CD14-positive monocyte (primary cell): ENCODE measurements around the gene YKT6. TPM values are rescaled to one million over a fixed set of nuclear protein-coding genes. Genes with fewer than 3 reads are reported as not detected.
A peak's percentile ranks its signal among the peaks of the same experiment; 100 is the strongest.

Experiments
- DNase-seq, 3 donors: peaks; one replicate each; pipeline ENCODE4 v3.0.0-alpha.2; 2011 to 2022
- H2AFZ ChIP-seq: 2 replicates; pipeline ENCODE4 v1.6.0; 2012; ENCODE audit warnings: mild to moderate bottlenecking, low read depth, low read length, inconsistent platforms; ENCODE audit not compliant: insufficient read depth, poor library complexity, severe bottlenecking
- H3K27ac ChIP-seq, 2 donors: 1 replicate in 1 of 2; 2 replicates in 1 of 2; pipeline ENCODE4 v1.5.1; 2012 to 2013; ENCODE audit warnings: low read length in 2 of 2, control low read depth in 1 of 2, inconsistent platforms in 1 of 2, low read depth in 1 of 2, mild to moderate bottlenecking in 1 of 2
- H3K27me3 ChIP-seq, 2 donors: one replicate each; pipeline versions ENCODE4 v1.6.0 to v1.6.1; 2011 to 2013; ENCODE audit warnings: low read length in 2 of 2; ENCODE audit not compliant: control insufficient read depth in 2 of 2, insufficient read depth in 2 of 2
- H3K36me3 ChIP-seq, 2 donors: replicated peaks in 1 of 2; 1 replicate in 1 of 2; 2 replicates in 1 of 2; pipeline versions ENCODE4 v1.5.1 to v1.6.1; 2012 to 2013; ENCODE audit warnings: low read length in 2 of 2, control low read depth in 1 of 2, inconsistent platforms in 1 of 2, mild to moderate bottlenecking in 1 of 2; ENCODE audit not compliant: insufficient read depth in 2 of 2, control insufficient read depth in 1 of 2
- H3K4me1 ChIP-seq, 2 donors: 1 replicate in 1 of 2; 2 replicates in 1 of 2; pipeline versions ENCODE4 v1.5.1 to v1.6.1; 2012 to 2013; ENCODE audit warnings: low read length in 2 of 2, control low read depth in 1 of 2, inconsistent platforms in 1 of 2, mild to moderate bottlenecking in 1 of 2, moderate library complexity in 1 of 2; ENCODE audit not compliant: insufficient read depth in 2 of 2, control insufficient read depth in 1 of 2
- H3K4me2 ChIP-seq: replicated peaks from 2 replicates; pipeline ENCODE3; 2012; ENCODE audit warnings: low read length, moderate library complexity, mild to moderate bottlenecking; ENCODE audit not compliant: poor library complexity, severe bottlenecking; ENCODE audit errors: extremely low read depth
- H3K4me3 ChIP-seq, 3 experiments: fragments of 200-600 bp in 1 of 3; sonication (generic) in 1 of 3; replicated peaks in 1 of 3; 1 replicate in 2 of 3; 2 replicates in 1 of 3; pipeline ENCODE4 v1.5.1; 2011 to 2013; ENCODE audit warnings: low read length in 3 of 3, mild to moderate bottlenecking in 3 of 3, control low read depth in 2 of 3, low read depth in 2 of 3, inconsistent platforms in 1 of 3, moderate library complexity in 1 of 3
- H3K79me2 ChIP-seq: 2 replicates; pipeline ENCODE4 v1.6.0; 2012; ENCODE audit warnings: mild to moderate bottlenecking, control low read depth, inconsistent platforms, low read length, moderate library complexity; ENCODE audit not compliant: insufficient read depth
- H3K9ac ChIP-seq: 2 replicates; pipeline ENCODE4 v1.6.0; 2017; ENCODE audit warnings: low read length, mild to moderate bottlenecking; ENCODE audit not compliant: insufficient read depth, poor library complexity, severe bottlenecking
- H3K9me3 ChIP-seq, 2 donors: replicated peaks in 1 of 2; 1 replicate in 1 of 2; 2 replicates in 1 of 2; pipeline versions ENCODE4 v1.5.1 to v1.6.1; 2012 to 2013; ENCODE audit warnings: low read length in 2 of 2, control low read depth in 1 of 2; ENCODE audit not compliant: control insufficient read depth in 1 of 2, insufficient read depth in 1 of 2
- H4K20me1 ChIP-seq: 2 replicates; pipeline ENCODE4 v1.6.0; 2012; ENCODE audit warnings: mild to moderate bottlenecking, low read length, control low read depth, moderate library complexity; ENCODE audit not compliant: insufficient read depth
- H3K27ac Mint-ChIP-seq, 7 donors: one replicate each; pipeline ENCODE4 v1.8.0; 2020; ENCODE audit warnings: mild to moderate bottlenecking in 7 of 7, mixed read lengths in 7 of 7, moderate library complexity in 6 of 7, inconsistent platforms in 2 of 7
- H3K27me3 Mint-ChIP-seq, 3 donors: one replicate each; pipeline ENCODE4 v1.8.0; 2021 to 2022; ENCODE audit warnings: low read depth in 3 of 3, mild to moderate bottlenecking in 3 of 3, mixed read lengths in 3 of 3, moderate library complexity in 3 of 3, inconsistent platforms in 1 of 3
- H3K36me3 Mint-ChIP-seq, 2 donors: one replicate each; pipeline ENCODE4 v1.8.0; 2020; ENCODE audit warnings: mixed read lengths in 2 of 2, inconsistent platforms in 1 of 2, mild to moderate bottlenecking in 1 of 2
- H3K4me1 Mint-ChIP-seq: one replicate; pipeline ENCODE4 v1.8.0; 2020; ENCODE audit warnings: mild to moderate bottlenecking, mixed read lengths
- H3K4me3 Mint-ChIP-seq, 2 donors: one replicate each; pipeline ENCODE4 v1.8.0; 2020; ENCODE audit warnings: mild to moderate bottlenecking in 2 of 2, mixed read lengths in 2 of 2, moderate library complexity in 1 of 2
- H3K9me3 Mint-ChIP-seq, 7 donors: one replicate each; pipeline ENCODE4 v1.8.0; 2020 to 2022; ENCODE audit warnings: mixed read lengths in 7 of 7, mild to moderate bottlenecking in 6 of 7, moderate library complexity in 6 of 7, inconsistent platforms in 2 of 7
- WGBS: methylation state at CpG from one replicate; pipeline ENCODE4 v1.1.5; 2013; ENCODE audit warnings: missing lambda C conversion rate; ENCODE audit not compliant: insufficient coverage; 5-methylcytosine and 5-hydroxymethylcytosine counted together
- intact Hi-C, 2 donors: fragments of 100-400 bp; cut with micrococcal nuclease; formaldehyde crosslinking; loops; one replicate each; pipeline versions ENCODE4 v1.15.0 to v1.15.1; 2023
- polyA plus RNA-seq, 3 donors: library from polyadenylated mRNA; depleted of rRNA in 1 of 3; unstranded in 2 of 3; stranded (reverse) in 1 of 3; fragments of 300-500 nt in 2 of 3; fragments of >200 nt in 1 of 3; fragmentation: Illumina TruSeq in 2 of 3; gene quantifications; 1 replicate in 2 of 3; 2 replicates in 1 of 3; pipeline ENCODE4 v1.2.3, GENCODE V29; 2012 to 2021
- TF ChIP-seq, protein P1 (sequence below): fragments of 200-600 bp; IDR thresholded peaks from one replicate; pipeline ENCODE4 v1.8.0; 2022; ENCODE audit warnings: antibody characterized with exemption, mild to moderate bottlenecking

YKT6 gene
- polyA plus RNA-seq, 3 donors, result 26.4 to 45.7 (median 35.2) TPM

DNA sequence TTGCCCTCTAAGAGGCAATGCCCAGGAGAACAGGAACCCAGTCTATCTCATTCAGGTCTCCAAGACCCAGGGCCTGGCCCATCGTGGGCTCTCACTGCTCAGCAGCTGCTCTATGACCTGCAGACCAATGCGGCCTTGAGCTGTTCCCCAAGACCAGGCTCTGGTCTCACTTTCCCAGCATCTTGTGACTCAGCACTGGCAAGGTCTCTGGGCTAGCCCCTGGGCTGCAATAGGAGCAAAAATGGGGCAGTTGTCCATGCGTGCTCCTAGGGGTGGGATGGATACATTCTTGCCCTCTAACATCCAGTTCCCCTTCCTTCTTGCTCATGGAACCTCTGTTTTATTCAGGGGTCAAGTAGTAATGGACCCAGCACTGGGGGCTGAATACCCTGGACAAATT is 25.0 kb upstream of the YKT6 start:
- intact Hi-C loops, result no loop called here
- Mint-ChIP-seq H3K36me3 (no peaks in the 10 kb centered on the region), H3K9me3 (peaks cover 5 to 11% (median 8%) of the 10 kb centered on the region in 7 donors), H3K4me3 (no peak overlapping the region), H3K4me1 (no peaks in the 10 kb centered on the region), H3K27ac (peak overlapping the region in 1 of 7 donors; percentile 34), H3K27me3 (peaks cover 3 to 4% (median 4%) of the 10 kb centered on the region in 3 donors)
- H3K27me3 ChIP-seq, result no peaks in the 10 kb centered on the region
- H4K20me1 ChIP-seq, result no peaks in the 10 kb centered on the region
- H3K79me2 ChIP-seq, result no peaks in the 10 kb centered on the region
- no peak overlapping the region for H3K4me3 ChIP-seq
- H3K36me3 ChIP-seq, result no peaks in the 10 kb centered on the region
- 96% methylated on average over 2 of the region's 3 CpGs for WGBS
- H3K9ac ChIP-seq, result no peak overlapping the region
- no peak overlapping the region for H2AFZ ChIP-seq
- H3K27ac ChIP-seq, result no peak overlapping the region
- no peaks in the 10 kb centered on the region for H3K4me1 ChIP-seq
- TF ChIP-seq, protein P1, sequence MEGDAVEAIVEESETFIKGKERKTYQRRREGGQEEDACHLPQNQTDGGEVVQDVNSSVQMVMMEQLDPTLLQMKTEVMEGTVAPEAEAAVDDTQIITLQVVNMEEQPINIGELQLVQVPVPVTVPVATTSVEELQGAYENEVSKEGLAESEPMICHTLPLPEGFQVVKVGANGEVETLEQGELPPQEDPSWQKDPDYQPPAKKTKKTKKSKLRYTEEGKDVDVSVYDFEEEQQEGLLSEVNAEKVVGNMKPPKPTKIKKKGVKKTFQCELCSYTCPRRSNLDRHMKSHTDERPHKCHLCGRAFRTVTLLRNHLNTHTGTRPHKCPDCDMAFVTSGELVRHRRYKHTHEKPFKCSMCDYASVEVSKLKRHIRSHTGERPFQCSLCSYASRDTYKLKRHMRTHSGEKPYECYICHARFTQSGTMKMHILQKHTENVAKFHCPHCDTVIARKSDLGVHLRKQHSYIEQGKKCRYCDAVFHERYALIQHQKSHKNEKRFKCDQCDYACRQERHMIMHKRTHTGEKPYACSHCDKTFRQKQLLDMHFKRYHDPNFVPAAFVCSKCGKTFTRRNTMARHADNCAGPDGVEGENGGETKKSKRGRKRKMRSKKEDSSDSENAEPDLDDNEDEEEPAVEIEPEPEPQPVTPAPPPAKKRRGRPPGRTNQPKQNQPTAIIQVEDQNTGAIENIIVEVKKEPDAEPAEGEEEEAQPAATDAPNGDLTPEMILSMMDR, result no peak
- peaks cover 0 to 12% of the 10 kb centered on the region in 2 donors for H3K9me3 ChIP-seq
- no peak overlapping the region for H3K4me2 ChIP-seq
- no peak for DNase-seq

DNA sequence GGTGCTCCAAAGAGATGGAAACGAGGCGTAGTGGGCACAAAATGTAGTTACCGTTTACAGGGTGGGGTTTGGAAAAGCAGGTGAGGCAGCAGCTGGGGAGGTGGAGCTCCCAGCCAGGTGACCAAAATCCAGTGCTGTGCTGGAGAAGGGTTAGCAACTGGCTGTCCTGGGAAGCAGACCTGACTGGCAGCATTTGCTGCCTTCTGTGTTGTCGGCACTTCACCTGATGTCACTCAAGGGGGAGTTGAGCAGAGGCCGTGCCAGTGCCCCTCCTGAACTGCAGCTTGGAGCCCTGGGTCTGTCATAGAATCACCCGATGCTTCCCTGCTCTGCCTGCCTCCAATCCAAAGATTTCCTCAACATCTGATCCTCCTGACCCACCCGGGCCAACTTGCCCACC is 24.3 kb upstream of the YKT6 start:
- Mint-ChIP-seq H3K36me3 (no peaks in the 10 kb centered on the region), H3K4me3 (no peak overlapping the region), H3K27ac (no peak overlapping the region), H3K4me1 (no peaks in the 10 kb centered on the region), H3K27me3 (peaks cover 3 to 4% (median 4%) of the 10 kb centered on the region in 3 donors), H3K9me3 (peaks cover 4 to 10% (median 8%) of the 10 kb centered on the region in 7 donors)
- Histone ChIP-seq H3K4me2 (no peak overlapping the region), H3K27me3 (no peaks in the 10 kb centered on the region), H3K79me2 (no peaks in the 10 kb centered on the region), H3K36me3 (no peaks in the 10 kb centered on the region), H4K20me1 (no peaks in the 10 kb centered on the region), H3K4me1 (no peaks in the 10 kb centered on the region), H3K4me3 (no peak overlapping the region), H3K9ac (no peak overlapping the region), H3K27ac (no peak overlapping the region), H2AFZ (no peak overlapping the region), H3K9me3 (peaks cover 0 to 12% of the 10 kb centered on the region in 2 donors)
- TF ChIP-seq, protein P1, result no peak
- DNase-seq, result no peak
- intact Hi-C loops, result no loop called here
- 69% methylated on average over 6 of the region's 7 CpGs for WGBS
